NCI-H146 treated with DMSO at 0.1 percent for 48 hours (cell line): ENCODE measurements around the gene ADCY10.
"Not testable (repeated sequence)": the region's sequence is repeated elsewhere in the genome, so short reads cannot be mapped to it uniquely, and the experiment has no call there.

Experiments
- DNase-seq: peaks from one replicate; lab custom pipeline; 2025; ENCODE audit not compliant: unreplicated experiment; lab: John Stamatoyannopoulos, UW

The ADCY10 gene, protein sequence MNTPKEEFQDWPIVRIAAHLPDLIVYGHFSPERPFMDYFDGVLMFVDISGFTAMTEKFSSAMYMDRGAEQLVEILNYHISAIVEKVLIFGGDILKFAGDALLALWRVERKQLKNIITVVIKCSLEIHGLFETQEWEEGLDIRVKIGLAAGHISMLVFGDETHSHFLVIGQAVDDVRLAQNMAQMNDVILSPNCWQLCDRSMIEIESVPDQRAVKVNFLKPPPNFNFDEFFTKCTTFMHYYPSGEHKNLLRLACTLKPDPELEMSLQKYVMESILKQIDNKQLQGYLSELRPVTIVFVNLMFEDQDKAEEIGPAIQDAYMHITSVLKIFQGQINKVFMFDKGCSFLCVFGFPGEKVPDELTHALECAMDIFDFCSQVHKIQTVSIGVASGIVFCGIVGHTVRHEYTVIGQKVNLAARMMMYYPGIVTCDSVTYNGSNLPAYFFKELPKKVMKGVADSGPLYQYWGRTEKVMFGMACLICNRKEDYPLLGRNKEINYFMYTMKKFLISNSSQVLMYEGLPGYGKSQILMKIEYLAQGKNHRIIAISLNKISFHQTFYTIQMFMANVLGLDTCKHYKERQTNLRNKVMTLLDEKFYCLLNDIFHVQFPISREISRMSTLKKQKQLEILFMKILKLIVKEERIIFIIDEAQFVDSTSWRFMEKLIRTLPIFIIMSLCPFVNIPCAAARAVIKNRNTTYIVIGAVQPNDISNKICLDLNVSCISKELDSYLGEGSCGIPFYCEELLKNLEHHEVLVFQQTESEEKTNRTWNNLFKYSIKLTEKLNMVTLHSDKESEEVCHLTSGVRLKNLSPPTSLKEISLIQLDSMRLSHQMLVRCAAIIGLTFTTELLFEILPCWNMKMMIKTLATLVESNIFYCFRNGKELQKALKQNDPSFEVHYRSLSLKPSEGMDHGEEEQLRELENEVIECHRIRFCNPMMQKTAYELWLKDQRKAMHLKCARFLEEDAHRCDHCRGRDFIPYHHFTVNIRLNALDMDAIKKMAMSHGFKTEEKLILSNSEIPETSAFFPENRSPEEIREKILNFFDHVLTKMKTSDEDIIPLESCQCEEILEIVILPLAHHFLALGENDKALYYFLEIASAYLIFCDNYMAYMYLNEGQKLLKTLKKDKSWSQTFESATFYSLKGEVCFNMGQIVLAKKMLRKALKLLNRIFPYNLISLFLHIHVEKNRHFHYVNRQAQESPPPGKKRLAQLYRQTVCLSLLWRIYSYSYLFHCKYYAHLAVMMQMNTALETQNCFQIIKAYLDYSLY (N-terminal part only)

GRCh38 chr1:167913895-167914496, at the start of gene ADCY10:
TSS of gene ADCY10 (minus strand) at chr1:167914134. CDS start at chr1:167905140, 8,994 bp downstream.
- DNase-seq = no peak

- DNase-seq = no peak
Measured at GRCh38 chr1:167957710-167958109, 43.8 kb upstream of the ADCY10 start.

DNA sequence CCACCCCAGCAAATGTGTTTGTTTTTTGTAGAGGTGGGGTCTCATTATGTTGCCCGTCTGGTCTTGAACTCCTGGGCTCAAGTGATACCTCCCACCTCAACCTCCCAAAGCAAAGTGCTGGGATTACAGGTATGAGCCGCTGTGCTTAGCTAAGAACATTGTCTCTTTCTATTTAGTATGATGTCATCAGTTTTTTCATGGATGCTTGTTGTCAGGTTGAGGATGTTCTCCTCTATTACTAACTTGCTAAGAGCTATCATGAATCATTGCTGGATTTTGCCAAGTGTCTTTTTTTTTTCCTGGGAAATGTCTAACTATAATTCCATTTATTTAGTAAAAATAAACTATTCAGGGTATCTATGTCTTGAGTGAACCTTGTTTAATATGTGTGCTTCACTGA, 42.0 kb upstream of the ADCY10 start:
- no peak for DNase-seq

GRCh38 chr1:167950569-167950968, 36.6 kb upstream of the ADCY10 start:
- DNase-seq = peak; percentile 16

DNA sequence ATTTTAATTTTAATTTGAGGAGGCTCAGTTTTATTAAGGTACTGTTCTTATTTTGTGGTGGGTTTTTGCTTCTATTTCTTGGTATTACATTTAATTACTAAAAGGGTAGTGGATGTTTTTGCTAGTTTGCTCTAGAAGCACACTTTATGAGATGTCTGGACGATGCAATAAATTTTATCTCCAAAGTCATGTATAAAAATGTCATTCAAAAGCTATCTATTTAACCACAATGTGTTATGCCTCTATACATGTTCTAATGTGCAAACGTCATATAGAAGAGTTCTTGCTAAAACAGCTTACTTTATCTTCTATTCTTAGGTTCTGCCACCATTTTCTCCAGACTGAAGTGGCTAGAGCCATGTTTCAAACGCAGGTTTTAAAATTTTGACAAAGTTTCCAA, 35.9 kb upstream of the ADCY10 start:
- no peak for DNase-seq

- no peak for DNase-seq
Measured at GRCh38 chr1:167947733-167948132, 33.8 kb upstream of the ADCY10 start.

- no peak for DNase-seq
Measured at GRCh38 chr1:167943541-167943940, 29.6 kb upstream of the ADCY10 start.

DNA sequence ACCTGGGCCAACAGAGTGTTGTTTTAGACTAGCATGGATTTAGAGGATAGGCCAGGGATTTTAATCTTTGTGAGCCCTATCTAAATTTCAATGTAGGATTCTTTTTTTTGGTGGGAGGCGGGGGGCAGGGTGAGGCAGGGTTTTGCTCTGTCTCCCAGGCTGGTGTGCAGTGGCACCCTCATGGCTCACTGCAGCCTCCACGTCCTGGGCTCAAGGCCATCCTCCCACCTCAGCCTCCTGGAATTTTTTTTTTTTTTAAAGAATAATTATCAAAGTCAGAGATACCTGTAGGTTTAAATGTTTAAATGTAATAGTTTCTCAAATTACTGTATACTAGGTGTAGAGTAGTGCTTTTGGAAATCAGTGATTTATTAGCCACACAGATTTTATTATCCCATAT, 26.3 kb upstream of the ADCY10 start:
- no peak for DNase-seq

- DNase-seq = no peak
Measured at GRCh38 chr1:167938080-167938636, 24.2 kb upstream of the ADCY10 start.

GRCh38 chr1:167937709-167938010, 23.7 kb upstream of the ADCY10 start:
- no peak for DNase-seq

GRCh38 chr1:167936930-167937708, 23.2 kb upstream of the ADCY10 start, which contains the start of gene MPC2:
TSS of gene MPC2 (minus strand) at chr1:167937072. CDS start at chr1:167935841, 1,231 bp downstream.
- peak; percentile 51 for DNase-seq

DNA sequence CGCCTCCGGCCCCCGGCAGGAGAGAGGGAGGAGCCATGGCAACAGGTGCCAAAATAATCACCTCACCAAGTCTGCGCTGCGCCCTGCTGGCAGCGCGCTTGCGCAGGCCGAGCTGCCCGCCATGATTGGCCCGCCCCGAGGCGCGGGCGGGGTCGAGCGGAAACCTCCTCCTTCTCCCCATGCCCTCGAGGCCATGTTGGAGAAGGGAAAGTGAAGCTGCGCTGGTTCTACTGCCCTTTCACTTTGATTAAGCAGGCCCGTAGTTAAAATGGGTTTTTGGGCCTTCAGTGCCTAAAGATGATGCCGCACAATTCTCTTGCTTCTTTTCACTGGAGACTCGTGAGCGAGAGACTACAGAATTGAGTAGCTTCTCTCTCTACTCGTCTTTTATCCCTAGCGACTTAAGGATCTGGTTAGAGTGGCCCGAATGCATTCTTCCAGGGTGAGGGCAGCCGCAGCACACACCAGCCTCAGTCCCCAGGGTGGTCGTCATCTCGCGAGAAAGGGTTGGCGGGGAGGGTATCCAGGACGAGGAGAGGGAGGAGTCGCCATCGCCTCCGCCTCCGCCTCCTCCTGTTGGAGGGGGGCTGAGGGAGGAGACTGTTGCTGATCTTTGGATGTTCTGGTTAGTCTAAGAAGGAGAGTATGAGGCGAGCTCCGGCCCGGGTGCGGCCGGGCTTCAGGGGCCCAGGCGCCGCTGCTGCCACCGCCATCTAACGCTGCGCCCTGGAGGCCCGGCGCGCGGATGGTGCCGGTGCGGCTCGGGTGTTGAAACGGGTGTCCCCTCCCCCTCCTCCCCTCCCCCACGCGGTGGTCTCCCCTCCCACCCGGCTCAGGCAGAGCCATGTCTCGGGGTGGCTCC, 22.4 kb upstream of the ADCY10 start, which contains the start of gene DCAF6:
DCAF6 (plus strand) TSS at position 616 of the 862 bp plus-strand sequence; CDS start at position 845, 229 bp downstream.
- peak; percentile 95 for DNase-seq

- peak; percentile 48 for DNase-seq
Measured at GRCh38 chr1:167935216-167936067, 21.5 kb upstream of the ADCY10 start.

- no peak for DNase-seq
Measured at GRCh38 chr1:167934426-167935215, 20.7 kb upstream of the ADCY10 start.

GRCh38 chr1:167933788-167934187, 19.9 kb upstream of the ADCY10 start:
- DNase-seq = no peak

- no peak for DNase-seq
Measured at GRCh38 chr1:167929725-167930124, 15.8 kb upstream of the ADCY10 start.

GRCh38 chr1:167928919-167929318, 15.0 kb upstream of the ADCY10 start:
- not testable (repeated sequence) for DNase-seq
